Left lung (tissue), 10 donors: ENCODE measurements around the gene GSC2. TPM values are rescaled to one million over a fixed set of nuclear protein-coding genes. Genes with fewer than 3 reads are reported as not detected.

Experiments used
- ATAC-seq: fragments of 200-7000 bp; cut with Tn5 transposase; one replicate; pipeline ENCODE4 v1.9.1; 2020; ENCODE audit warnings: moderate library complexity
- DNase-seq, 4 donors: peaks; one replicate each; pipeline ENCODE4 v3.0.0-alpha.2; 2013 to 2020
- H3K27ac ChIP-seq, 2 donors: fragments of 200-600 bp; sonication (generic) in 1 of 2; one replicate each; pipeline versions ENCODE4 v1.5.0 to v1.8.0; 2020 to 2021
- H3K27me3 ChIP-seq, 2 donors: fragments of 200-600 bp; sonication (generic) in 1 of 2; one replicate each; pipeline versions ENCODE4 v1.5.0 to v1.8.0; 2020 to 2021
- H3K36me3 ChIP-seq, 2 donors: fragments of 200-600 bp; sonication (generic) in 1 of 2; one replicate each; pipeline versions ENCODE4 v1.5.0 to v1.8.0; 2020 to 2021
- H3K4me1 ChIP-seq, 2 donors: fragments of 200-600 bp; one replicate each; pipeline ENCODE4 v1.8.0; 2021
- H3K4me3 ChIP-seq, 2 donors: fragments of 200-600 bp; sonication (generic) in 1 of 2; one replicate each; pipeline versions ENCODE4 v1.5.0 to v1.8.0; 2020 to 2021; ENCODE audit warnings: mild to moderate bottlenecking in 1 of 2
- H3K9me3 ChIP-seq, 2 donors: fragments of 200-600 bp; sonication (generic) in 1 of 2; one replicate each; pipeline versions ENCODE4 v1.5.0 to v1.8.0; 2020 to 2021
- CTCF ChIP-seq, 2 donors: fragments of 200-600 bp; sonication (generic) in 1 of 2; IDR thresholded peaks; one replicate each; pipeline versions ENCODE4 v1.5.0 to v1.8.0; 2021; ENCODE audit warnings: antibody characterized with exemption in 2 of 2
- intact Hi-C, 2 donors: fragments of 100-400 bp; cut with DNase I; formaldehyde crosslinking; loops; one replicate each; pipeline versions ENCODE4 v1.11.2 to v1.14.2; 2022
- polyA plus RNA-seq, 6 donors: library from polyadenylated mRNA; unstranded; fragments of 120-200 nt; gene quantifications; one replicate each; pipeline ENCODE4 v1.2.1, GENCODE V29; 2013; ENCODE audit not compliant: insufficient read length in 6 of 6
- total RNA-seq, 2 donors: library from RNA; stranded (reverse); fragmentation: NEBNext Ultra II Directional; extraction: Animal tissue kit (Norgen Biotek cat#: 25700); gene quantifications; one replicate each; pipeline ENCODE4 v1.2.1, GENCODE V29; 2021
- donor health status: DM: no; HTN: yes; CAD: no.
- donor health status: DM: no; HTN: no; CAD: no.

GSC2 gene
- total and polyA plus RNA-seq, 8 donors = not detected

- H3K4me3 ChIP-seq = peak overlapping the region; percentile 79 to 82
- H3K9me3 ChIP-seq = no peaks in the 10 kb centered on the region
- ATAC-seq = no peak
- no peak for TF ChIP-seq CTCF (IDR thresholded peaks at IDR 0.05)
- H3K36me3 ChIP-seq = peaks cover 0 to 6% of the 10 kb centered on the region in 2 donors
- intact Hi-C loops = no loop called here
- no peak for DNase-seq
- H3K27ac ChIP-seq = peak overlapping the region in 1 of 2 donors; percentile 84
- H3K4me1 ChIP-seq = peaks cover 11 to 72% of the 10 kb centered on the region in 2 donors
- peaks cover 23 to 36% of the 10 kb centered on the region in 2 donors for H3K27me3 ChIP-seq
These were observed 22.3 kb upstream of the GSC2 start for GRCh38 chr22:19172213-19173046.

- intact Hi-C loops = no loop called here
- no peak for ATAC-seq
- Histone ChIP-seq H3K36me3 (no peaks in the 10 kb centered on the region), H3K4me1 (peaks cover 8 to 51% of the 10 kb centered on the region in 2 donors), H3K9me3 (no peaks in the 10 kb centered on the region), H3K27ac (no peak overlapping the region), H3K4me3 (peak overlapping the region in 1 of 2 donors; percentile 3), H3K27me3 (peaks cover 23 to 58% of the 10 kb centered on the region in 2 donors)
- no peak for DNase-seq
- no peak for TF ChIP-seq CTCF (IDR thresholded peaks at IDR 0.05)
These were observed 19.8 kb upstream of the GSC2 start for GRCh38 chr22:19169947-19170318.

- intact Hi-C loops = no loop called here
- Histone ChIP-seq H3K36me3 (no peaks in the 10 kb centered on the region), H3K27me3 (peaks cover 23 to 65% of the 10 kb centered on the region in 2 donors), H3K4me3 (peak overlapping the region in 1 of 2 donors; percentile 3), H3K9me3 (no peaks in the 10 kb centered on the region), H3K4me1 (peaks cover 8 to 45% of the 10 kb centered on the region in 2 donors), H3K27ac (no peak overlapping the region)
- DNase-seq (peak in 1 of 4 donors; percentile 67), ATAC-seq (no peak)
- no peak for TF ChIP-seq CTCF (IDR thresholded peaks at IDR 0.05)
These were observed 19.2 kb upstream of the GSC2 start for GRCh38 chr22:19169002-19169946.

GRCh38 chr22:19168088-19168890 lies 18.2 kb upstream of the GSC2 start:
- TF ChIP-seq CTCF (IDR thresholded peaks at IDR 0.05) = no peak
- Histone ChIP-seq H3K4me1 (peaks cover 8 to 35% of the 10 kb centered on the region in 2 donors), H3K27me3 (peaks cover 23 to 72% of the 10 kb centered on the region in 2 donors), H3K9me3 (no peaks in the 10 kb centered on the region), H3K27ac (no peak overlapping the region), H3K36me3 (no peaks in the 10 kb centered on the region), H3K4me3 (no peak overlapping the region)
- ATAC-seq (no peak), DNase-seq (no peak)
- intact Hi-C loops = no loop called here
